ENCODE data around the gene C19orf25. TPM values are rescaled to one million over a fixed set of nuclear protein-coding genes. Genes with fewer than 3 reads are reported as not detected.

Gene C19orf25
- total RNA-seq, 1 donor from 2014 or later: 26.6 TPM

- peak overlapping the region; percentile 61 for H3K4me3 ChIP-seq (ENCODE audit: low read depth, low read length)
- no peak for DNase-seq (ENCODE audit: low read depth)
- TF ChIP-seq CTCF (conservative IDR thresholded peaks at IDR 0.05; ENCODE audit: low read depth, low read length): no peak
These were observed 28.2 kb upstream of the C19orf25 start for GRCh38 chr19:1507192-1507660.

GRCh38 chr19:1505991-1506881 is 27.2 kb upstream of the C19orf25 start:
- H3K4me3 ChIP-seq (ENCODE audit: low read depth, low read length): no peak overlapping the region
- no peak for DNase-seq (ENCODE audit: low read depth)
- TF ChIP-seq CTCF (conservative IDR thresholded peaks at IDR 0.05; ENCODE audit: low read depth, low read length): no peak

- no peak overlapping the region for H3K4me3 ChIP-seq (ENCODE audit: low read depth, low read length)
- TF ChIP-seq CTCF (conservative IDR thresholded peaks at IDR 0.05; ENCODE audit: low read depth, low read length): no peak
- DNase-seq (ENCODE audit: low read depth): no peak
These were observed 26.0 kb upstream of the C19orf25 start for GRCh38 chr19:1505012-1505411.

GRCh38 chr19:1503925-1504773 is 25.1 kb upstream of the C19orf25 start:
- no peak overlapping the region for H3K4me3 ChIP-seq (ENCODE audit: low read depth, low read length)
- no peak for TF ChIP-seq CTCF (conservative IDR thresholded peaks at IDR 0.05; ENCODE audit: low read depth, low read length)
- DNase-seq (ENCODE audit: low read depth): no peak

- DNase-seq (ENCODE audit: low read depth): no peak
- peak overlapping the region; percentile 6 for H3K4me3 ChIP-seq (ENCODE audit: low read depth, low read length)
- TF ChIP-seq CTCF (conservative IDR thresholded peaks at IDR 0.05; ENCODE audit: low read depth, low read length): peak; percentile 69
These were observed 24.3 kb upstream of the C19orf25 start for GRCh38 chr19:1503089-1503924.

- no peak for DNase-seq (ENCODE audit: low read depth)
- no peak overlapping the region for H3K4me3 ChIP-seq (ENCODE audit: low read depth, low read length)
- no peak for TF ChIP-seq CTCF (conservative IDR thresholded peaks at IDR 0.05; ENCODE audit: low read depth, low read length)
These were observed 23.5 kb upstream of the C19orf25 start for GRCh38 chr19:1502433-1503088.

Data from epithelial cell of proximal tubule (primary cell).